PC-9 (cell line): ENCODE results near the gene ZFHX3.

ENCODE experiments used
- EZH2 ChIP-seq: fragments of 200-600 bp; sonication (generic); IDR thresholded peaks from 2 replicates; pipeline ENCODE4 v1.8.0; 2017; ENCODE audit warnings: antibody characterized with exemption, low read depth
- TF ChIP-seq, protein P1 (sequence below): fragments of 200-600 bp; sonication (generic); conservative IDR thresholded peaks from 2 replicates; pipeline ENCODE4 v1.6.1; 2017; ENCODE audit warnings: mixed run types, antibody characterized with exemption, mild to moderate bottlenecking, moderate library complexity

DNA sequence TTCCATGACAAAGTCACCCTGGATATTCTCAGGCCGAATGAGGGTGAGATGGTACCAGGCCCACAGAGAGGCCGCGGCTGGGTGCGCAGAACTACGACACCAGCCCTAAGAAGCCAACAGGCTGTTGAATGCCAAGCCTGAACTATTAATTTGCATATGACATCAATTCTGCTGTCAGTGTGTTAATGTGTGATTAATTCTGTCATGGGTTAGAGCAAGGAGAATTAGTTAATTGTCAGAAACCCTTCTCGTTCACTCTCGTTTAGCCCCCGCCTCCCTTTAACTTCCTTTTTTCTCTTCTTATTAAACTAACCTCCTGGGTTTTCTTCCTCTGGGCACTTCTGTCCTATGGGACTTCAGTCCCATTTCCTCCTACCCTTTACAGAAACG, 123.4 kb downstream of the ZFHX3 start:
- TF ChIP-seq, protein P1, sequence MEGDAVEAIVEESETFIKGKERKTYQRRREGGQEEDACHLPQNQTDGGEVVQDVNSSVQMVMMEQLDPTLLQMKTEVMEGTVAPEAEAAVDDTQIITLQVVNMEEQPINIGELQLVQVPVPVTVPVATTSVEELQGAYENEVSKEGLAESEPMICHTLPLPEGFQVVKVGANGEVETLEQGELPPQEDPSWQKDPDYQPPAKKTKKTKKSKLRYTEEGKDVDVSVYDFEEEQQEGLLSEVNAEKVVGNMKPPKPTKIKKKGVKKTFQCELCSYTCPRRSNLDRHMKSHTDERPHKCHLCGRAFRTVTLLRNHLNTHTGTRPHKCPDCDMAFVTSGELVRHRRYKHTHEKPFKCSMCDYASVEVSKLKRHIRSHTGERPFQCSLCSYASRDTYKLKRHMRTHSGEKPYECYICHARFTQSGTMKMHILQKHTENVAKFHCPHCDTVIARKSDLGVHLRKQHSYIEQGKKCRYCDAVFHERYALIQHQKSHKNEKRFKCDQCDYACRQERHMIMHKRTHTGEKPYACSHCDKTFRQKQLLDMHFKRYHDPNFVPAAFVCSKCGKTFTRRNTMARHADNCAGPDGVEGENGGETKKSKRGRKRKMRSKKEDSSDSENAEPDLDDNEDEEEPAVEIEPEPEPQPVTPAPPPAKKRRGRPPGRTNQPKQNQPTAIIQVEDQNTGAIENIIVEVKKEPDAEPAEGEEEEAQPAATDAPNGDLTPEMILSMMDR = no peak
- no peak for TF ChIP-seq EZH2
